Pancreas (tissue), 10 donors: Measurements from ENCODE around the gene DSCAML1. TPM values are rescaled to one million over a fixed set of nuclear protein-coding genes. Genes with fewer than 3 reads are reported as not detected.

ENCODE experiments used
- ATAC-seq, 4 donors: fragments of 200-7000 bp; cut with Tn5 transposase; one replicate each; pipeline versions ENCODE4 v1.8.0 to v1.9.1; 2020; ENCODE audit warnings: mild to moderate bottlenecking in 4 of 4, moderate library complexity in 4 of 4
- DNase-seq, 6 donors: peaks; one replicate each; pipeline ENCODE4 v3.0.0-alpha.2; 2020
- FAIRE-seq: peaks from 2 replicates; lab custom pipeline; 2012; peaks lifted over from hg19 to GRCh38; lab: Jason Lieb, UNC
- H3K27ac ChIP-seq, 4 donors: fragments of 200-600 bp; sonication (generic); 1 replicate in 3 of 4; 2 replicates in 1 of 4; pipeline versions ENCODE4 v1.5.0 to v1.8.0; 2020
- H3K27me3 ChIP-seq, 4 donors: fragments of 200-600 bp; one replicate each; pipeline ENCODE4 v1.8.0; 2021
- H3K36me3 ChIP-seq, 3 donors: fragments of 200-600 bp; sonication (generic) in 1 of 3; one replicate each; pipeline versions ENCODE4 v1.5.0 to v1.8.0; 2020 to 2021
- H3K4me1 ChIP-seq, 3 donors: fragments of 200-600 bp; one replicate each; pipeline ENCODE4 v1.8.0; 2021
- H3K4me3 ChIP-seq, 4 donors: fragments of 200-600 bp; sonication (generic) in 2 of 4; one replicate each; pipeline versions ENCODE4 v1.5.0 to v1.8.0; 2020 to 2021
- H3K9me3 ChIP-seq, 4 donors: fragments of 200-600 bp; one replicate each; pipeline ENCODE4 v1.8.0; 2021
- CTCF ChIP-seq, 4 donors: fragments of 200-600 bp; sonication (generic) in 3 of 4; IDR thresholded peaks; one replicate each; pipeline versions ENCODE4 v1.5.0 to v1.8.0; 2021; ENCODE audit warnings: antibody characterized with exemption in 4 of 4
- WGBS, 2 donors: extraction: QIAGEN DNeasy Blood & Tissue Kit; methylation state at CpG; one replicate each; pipeline ENCODE4 v1.1.7; 2013; 5-methylcytosine and 5-hydroxymethylcytosine counted together
- intact Hi-C, 3 donors: fragments of 100-400 bp; cut with DNase I; formaldehyde crosslinking; loops; one replicate each; pipeline versions ENCODE4 v1.11.1 to v1.14.2; 2022
- polyA plus RNA-seq, 2 donors: library from polyadenylated mRNA; stranded (reverse); fragments of 200-250 nt; gene quantifications; one replicate each; pipeline ENCODE4 v1.2.3, GENCODE V29; 2013
- total RNA-seq, 6 donors: library from RNA; stranded (reverse); fragmentation: NEBNext Ultra II Directional in 4 of 6; extraction: Animal tissue kit (Norgen Biotek cat#: 25700) in 4 of 6; gene quantifications; one replicate each; pipeline versions ENCODE4 v1.2.1 to v1.2.4, GENCODE V29; 2021 to 2023
- donor health status: healthy with polysubstance abuse.
- donor health status: DM: no; HTN: no; CAD: no; lungs with moderate emphysema.
- donor health status: DM: no; HTN: no; CAD: no.
- donor health status: control.
- donor health status: control.
- donor health status: Bipolar disorder and iron deficiency.
- donor health status: DM: yes; HTN: yes; CAD: no.
- donor health status: DM: no; HTN: no; CAD: no.
- donor health status: DM: no; HTN: no; CAD: no.
- donor health status: DM: yes; HTN: yes; CAD: no.

The DSCAML1 gene
- total and polyA plus RNA-seq, 8 donors = 0.69 to 2.7 (median 1.8) TPM

GRCh38 chr11:117509543-117509942, 287.5 kb downstream of the DSCAML1 start:
- Histone ChIP-seq H3K36me3 (no peaks in the 10 kb centered on the region), H3K27me3 (no peaks in the 10 kb centered on the region), H3K27ac (no peak overlapping the region), H3K4me3 (no peak overlapping the region), H3K4me1 (no peaks in the 10 kb centered on the region), H3K9me3 (no peaks in the 10 kb centered on the region)
- no peak for TF ChIP-seq CTCF (IDR thresholded peaks at IDR 0.05)
- WGBS, 2 donors = 61 to 77% methylated on average over 8 of the region's 8 CpGs
- DNase-seq (no peak), FAIRE-seq (no peak), ATAC-seq (no peak)
- intact Hi-C loops = no loop called here

- ATAC-seq (no peak), DNase-seq (no peak), FAIRE-seq (no peak)
- Histone ChIP-seq H3K4me1 (no peaks in the 10 kb centered on the region), H3K36me3 (no peaks in the 10 kb centered on the region), H3K9me3 (no peaks in the 10 kb centered on the region), H3K27ac (no peak overlapping the region), H3K4me3 (no peak overlapping the region), H3K27me3 (no peaks in the 10 kb centered on the region)
- WGBS, 2 donors = 74 to 82% methylated on average over 6 of the region's 6 CpGs
- intact Hi-C loops = no loop called here
- TF ChIP-seq CTCF (IDR thresholded peaks at IDR 0.05) = no peak
Observed at GRCh38 chr11:117506971-117507370, 290.0 kb downstream of the DSCAML1 start.

- no peaks in the 10 kb centered on the region for H3K9me3 ChIP-seq
- ATAC-seq (no peak), DNase-seq (no peak), FAIRE-seq (no peak)
- no peaks in the 10 kb centered on the region for H3K27me3 ChIP-seq
- no peaks in the 10 kb centered on the region for H3K36me3 ChIP-seq
- intact Hi-C loops = no loop called here
- no peaks in the 10 kb centered on the region for H3K4me1 ChIP-seq
- no peak overlapping the region for H3K27ac ChIP-seq
- no peak for TF ChIP-seq CTCF (IDR thresholded peaks at IDR 0.05)
- 79 to 83% methylated on average over 27 of the region's 27 CpGs for WGBS, 2 donors
- no peak overlapping the region for H3K4me3 ChIP-seq
Observed at GRCh38 chr11:117505285-117505970, 291.6 kb downstream of the DSCAML1 start.

GRCh38 chr11:117502779-117503100, 294.3 kb downstream of the DSCAML1 start:
- Histone ChIP-seq H3K9me3 (no peaks in the 10 kb centered on the region), H3K4me1 (no peaks in the 10 kb centered on the region), H3K4me3 (no peak overlapping the region), H3K36me3 (no peaks in the 10 kb centered on the region), H3K27ac (no peak overlapping the region), H3K27me3 (no peaks in the 10 kb centered on the region)
- no peak for TF ChIP-seq CTCF (IDR thresholded peaks at IDR 0.05)
- WGBS, 2 donors = 59 to 60% methylated on average over 10 of the region's 10 CpGs
- ATAC-seq (no peak), DNase-seq (no peak), FAIRE-seq (no peak)
- intact Hi-C loops = no loop called here

- ATAC-seq (peak in 1 of 4 donors; percentile 28), DNase-seq (no peak), FAIRE-seq (no peak)
- H3K9me3 ChIP-seq = no peaks in the 10 kb centered on the region
- TF ChIP-seq CTCF (IDR thresholded peaks at IDR 0.05) = no peak
- H3K4me1 ChIP-seq = no peaks in the 10 kb centered on the region
- H3K4me3 ChIP-seq = no peak overlapping the region
- no peaks in the 10 kb centered on the region for H3K27me3 ChIP-seq
- no peaks in the 10 kb centered on the region for H3K36me3 ChIP-seq
- 42 to 44% methylated on average over 22 of the region's 22 CpGs for WGBS, 2 donors
- intact Hi-C loops = no loop called here
- no peak overlapping the region for H3K27ac ChIP-seq
Observed at GRCh38 chr11:117502015-117502778, 294.8 kb downstream of the DSCAML1 start.
